Measurements from ENCODE around the gene KLHL24. TPM values are rescaled to one million over a fixed set of nuclear protein-coding genes. Genes with fewer than 3 reads are reported as not detected.
"Not testable (repeated sequence)": the region's sequence is repeated elsewhere in the genome, so short reads cannot be mapped to it uniquely, and the experiment has no call there.

KLHL24 gene
- total and polyA plus RNA-seq, 7 donors = 8.8 to 201 (median 144) TPM

GRCh38 chr3:183688874-183689273, 53.5 kb downstream of the KLHL24 start:
- Histone ChIP-seq H3K27me3 (no peaks in the 10 kb centered on the region), H3K4me3 (no peak overlapping the region), H3K4me1 (no peaks in the 10 kb centered on the region), H3K36me3 (no peaks in the 10 kb centered on the region), H3K27ac (no peak overlapping the region), H3K9me3 (peaks cover 0 to 3% (median 0%) of the 10 kb centered on the region in 4 donors)
- WGBS, 2 donors = 63 to 79% methylated on average over 3 of the region's 3 CpGs
- intact Hi-C loops (cut with DNase I) = no loop called here
- DNase-seq = no peak
- TF ChIP-seq CTCF (IDR thresholded peaks at IDR 0.05) (no peak), POLR2AphosphoS5 (IDR thresholded peaks at IDR 0.05) (no peak), POLR2A (IDR thresholded peaks at IDR 0.05) (no peak), EP300 (IDR thresholded peaks at IDR 0.05) (no peak)

- H3K36me3 ChIP-seq; H3K27ac ChIP-seq; H3K4me3 ChIP-seq; H3K4me1 ChIP-seq; H3K27me3 ChIP-seq; DNase-seq; intact Hi-C loops (cut with DNase I); H3K9me3 ChIP-seq: not testable (repeated sequence)
- WGBS, 2 donors = 95 to 98% methylated on average over 5 of the region's 5 CpGs
Observed at GRCh38 chr3:183689621-183690020, 54.2 kb downstream of the KLHL24 start.

GRCh38 chr3:183690402-183690995, 55.1 kb downstream of the KLHL24 start:
- Histone ChIP-seq H3K27ac (no peak overlapping the region), H3K4me3 (no peak overlapping the region), H3K9me3 (peaks cover 0 to 3% (median 0%) of the 10 kb centered on the region in 4 donors), H3K27me3 (no peaks in the 10 kb centered on the region), H3K36me3 (no peaks in the 10 kb centered on the region), H3K4me1 (no peaks in the 10 kb centered on the region)
- DNase-seq = no peak
- intact Hi-C loops (cut with DNase I) = no loop called here
- TF ChIP-seq POLR2AphosphoS5 (IDR thresholded peaks at IDR 0.05) = no peak
- no peak for TF ChIP-seq POLR2A (IDR thresholded peaks at IDR 0.05)
- TF ChIP-seq EP300 (IDR thresholded peaks at IDR 0.05) = no peak
- no peak for TF ChIP-seq CTCF (IDR thresholded peaks at IDR 0.05)
- 97% methylated on average over 11 of the region's 11 CpGs for WGBS, 2 donors

- H3K36me3 ChIP-seq = no peaks in the 10 kb centered on the region
- intact Hi-C loops (cut with DNase I) = no loop called here
- H3K4me1 ChIP-seq = peaks cover 0 to 3% (median 0%) of the 10 kb centered on the region in 4 donors
- H3K4me3 ChIP-seq = no peak overlapping the region
- TF ChIP-seq POLR2AphosphoS5 (IDR thresholded peaks at IDR 0.05) (no peak), POLR2A (IDR thresholded peaks at IDR 0.05) (no peak), EP300 (IDR thresholded peaks at IDR 0.05) (no peak), CTCF (IDR thresholded peaks at IDR 0.05) (no peak)
- H3K27me3 ChIP-seq = no peaks in the 10 kb centered on the region
- peaks cover 0 to 3% (median 0%) of the 10 kb centered on the region in 4 donors for H3K9me3 ChIP-seq
- DNase-seq = no peak
- 90 to 95% methylated on average over 10 of the region's 10 CpGs for WGBS, 2 donors
- no peak overlapping the region for H3K27ac ChIP-seq
Observed at GRCh38 chr3:183692436-183692835, 57.0 kb downstream of the KLHL24 start.

GRCh38 chr3:183695569-183696364, 60.3 kb downstream of the KLHL24 start:
- DNase-seq = no peak
- no peak for TF ChIP-seq CTCF (IDR thresholded peaks at IDR 0.05)
- no peak for TF ChIP-seq POLR2A (IDR thresholded peaks at IDR 0.05)
- no peak for TF ChIP-seq POLR2AphosphoS5 (IDR thresholded peaks at IDR 0.05)
- TF ChIP-seq EP300 (IDR thresholded peaks at IDR 0.05) = no peak

More at GRCh38 chr3:183695569-183696364, 60.3 kb downstream of the KLHL24 start:
- H3K4me3 ChIP-seq = no peak overlapping the region
- intact Hi-C loops (cut with DNase I) = loop anchor here (5.0 kb wide), 1 partner anchor 322 kb away; the partner anchor contains the start of gene ABCC5
- H3K36me3 ChIP-seq = no peaks in the 10 kb centered on the region
- H3K27me3 ChIP-seq = no peaks in the 10 kb centered on the region
- no peaks in the 10 kb centered on the region for H3K9me3 ChIP-seq
- 95% methylated on average over 7 of the region's 7 CpGs for WGBS, 2 donors
- no peak overlapping the region for H3K27ac ChIP-seq
- peaks cover 0 to 19% (median 16%) of the 10 kb centered on the region in 4 donors for H3K4me1 ChIP-seq

All from sigmoid colon (tissue), 7 donors.